SK-N-MC (cell line): Measurements from ENCODE around the gene YIF1A.

Experiments used
- DNase-seq: peaks from one replicate; pipeline ENCODE4 v3.0.0-alpha.2; 2011; ENCODE audit warnings: low read depth, low spot score
- H3K27ac ChIP-seq: fragments of 200-600 bp; sonication (generic); 2 replicates; pipeline ENCODE4 v1.5.1; 2016; ENCODE audit warnings: mixed run types
- H3K36me3 ChIP-seq: fragments of 200-600 bp; sonication (generic); 2 replicates; pipeline ENCODE4 v1.6.1; 2017; ENCODE audit warnings: antibody characterized with exemption, low read length, mixed read lengths; ENCODE audit not compliant: insufficient read depth
- H3K4me3 ChIP-seq: fragments of 200-600 bp; sonication (generic); 2 replicates; pipeline ENCODE4 v1.5.1; 2016
- H3K9ac ChIP-seq: fragments of 200-600 bp; sonication (generic); 2 replicates; pipeline ENCODE4 v1.8.0; 2017; ENCODE audit warnings: mixed run types, mixed read lengths; ENCODE audit not compliant: insufficient read length
- H3K9me3 ChIP-seq: fragments of 200-600 bp; sonication (generic); 2 replicates; pipeline ENCODE4 v1.6.1; 2017; ENCODE audit warnings: low read depth, mild to moderate bottlenecking, antibody characterized with exemption, low read length, moderate library complexity, mixed read lengths
- EZH2 ChIP-seq: fragments of 200-600 bp; sonication (generic); IDR thresholded peaks from one replicate; pipeline ENCODE4 v1.6.1; 2017; ENCODE audit warnings: antibody characterized with exemption
- FOXP2 ChIP-seq: optimal IDR thresholded peaks from 2 replicates; pipeline ENCODE3; 2011; ENCODE audit warnings: mild to moderate bottlenecking, moderate library complexity; ENCODE audit not compliant: insufficient read depth; ENCODE audit errors: extremely low read length, control extremely low read depth
- POLR2AphosphoS5 ChIP-seq: IDR thresholded peaks from 2 replicates; pipeline ENCODE4 v1.6.1; 2012; ENCODE audit warnings: mild to moderate bottlenecking, low read depth, low read length, borderline replicate concordance

Gene YIF1A

DNA sequence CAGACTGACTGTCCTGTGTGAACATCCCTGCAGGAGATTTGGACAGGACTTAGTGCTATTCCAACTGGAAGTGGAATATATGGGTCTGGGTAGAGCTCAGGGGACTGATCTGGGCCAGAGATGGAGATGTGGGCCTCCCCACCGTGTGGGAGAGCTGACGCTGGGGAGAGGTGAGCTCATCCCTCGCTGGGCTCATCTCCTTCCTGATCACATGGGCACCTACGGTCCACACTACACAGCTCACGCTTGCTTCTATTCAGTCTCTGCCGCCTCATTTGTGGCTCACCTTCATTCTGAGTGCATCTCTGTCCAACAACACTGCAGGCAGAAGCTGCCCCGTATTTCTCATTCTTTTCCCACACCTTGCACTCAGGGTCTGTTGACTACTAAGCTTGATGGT is 37.1 kb downstream of the YIF1A start:
- Histone ChIP-seq H3K9me3 (no peaks in the 10 kb centered on the region), H3K27ac (no peak overlapping the region), H3K4me3 (no peak overlapping the region), H3K9ac (no peak overlapping the region), H3K36me3 (no peaks in the 10 kb centered on the region)
- TF ChIP-seq EZH2 (no peak), FOXP2 (no peak), POLR2AphosphoS5 (no peak)
- no peak for DNase-seq

DNA sequence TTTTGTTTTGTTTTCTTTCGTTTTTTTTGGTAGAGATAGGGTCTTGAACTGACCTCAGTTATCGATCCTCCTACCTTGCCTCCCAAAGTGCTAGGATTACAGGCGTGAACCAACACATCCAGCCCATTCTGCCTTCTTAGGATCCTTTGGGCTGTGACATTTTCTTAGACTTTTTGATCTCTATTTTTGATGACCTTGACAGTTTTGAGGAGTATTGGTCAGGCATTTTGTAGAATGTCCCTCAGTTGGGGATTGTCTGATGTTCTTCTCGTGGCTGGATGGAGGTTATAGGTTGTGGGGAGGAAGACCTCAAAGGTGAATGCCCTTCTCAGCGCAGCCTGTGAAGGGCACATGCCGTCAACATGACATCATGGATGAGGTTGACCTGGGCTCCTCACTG is 40.0 kb downstream of the YIF1A start:
- Histone ChIP-seq H3K27ac (no peak overlapping the region), H3K36me3 (no peaks in the 10 kb centered on the region), H3K9me3 (no peaks in the 10 kb centered on the region), H3K4me3 (no peak overlapping the region), H3K9ac (no peak overlapping the region)
- TF ChIP-seq EZH2 (no peak), FOXP2 (no peak), POLR2AphosphoS5 (no peak)
- DNase-seq: no peak

DNA sequence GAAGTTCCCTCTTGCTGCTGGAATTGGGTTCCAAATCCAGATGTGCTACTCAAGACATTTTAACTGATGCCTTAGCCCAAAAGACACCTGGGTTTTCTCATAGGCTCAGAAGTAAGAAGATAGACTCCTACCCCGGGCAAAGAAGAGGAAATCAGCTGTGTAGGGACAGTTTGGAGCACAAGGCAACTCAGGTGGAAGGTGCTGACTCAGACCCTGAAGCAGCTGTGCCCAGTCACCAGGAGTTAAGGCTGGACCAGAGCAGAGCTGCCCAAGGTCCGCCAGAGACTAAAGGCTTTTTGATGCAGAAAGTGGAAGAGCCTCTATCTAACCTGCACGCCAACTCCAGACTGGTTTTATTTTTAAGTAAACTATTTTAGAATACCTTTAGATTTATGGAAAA is 41.1 kb downstream of the YIF1A start:
- no peak overlapping the region for H3K27ac ChIP-seq
- no peaks in the 10 kb centered on the region for H3K36me3 ChIP-seq
- H3K9me3 ChIP-seq: no peaks in the 10 kb centered on the region
- no peak for DNase-seq
- TF ChIP-seq EZH2 (no peak), FOXP2 (no peak), POLR2AphosphoS5 (no peak)
- H3K4me3 ChIP-seq: no peak overlapping the region
- H3K9ac ChIP-seq: no peak overlapping the region

DNA sequence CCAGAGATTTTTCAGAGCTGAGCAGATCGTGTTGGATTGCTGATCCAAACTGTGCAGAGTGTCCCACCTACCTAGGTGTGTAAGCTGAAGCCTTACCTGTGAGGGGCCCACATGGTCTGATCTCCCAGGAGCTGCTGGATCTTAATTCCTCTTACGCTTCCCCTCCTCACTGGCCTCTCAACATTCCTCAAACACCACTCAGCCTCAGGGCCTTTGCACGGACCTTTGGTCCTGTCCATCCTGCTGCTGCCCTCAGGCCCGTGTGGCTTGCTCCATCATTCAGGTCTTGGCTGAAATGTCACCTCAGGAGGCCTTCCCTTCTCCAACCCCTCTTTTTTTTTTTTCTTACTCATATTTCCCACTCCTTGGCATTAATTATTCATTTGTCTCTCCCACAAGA is 41.6 kb downstream of the YIF1A start:
- no peaks in the 10 kb centered on the region for H3K9me3 ChIP-seq
- no peak for DNase-seq
- H3K4me3 ChIP-seq: no peak overlapping the region
- H3K27ac ChIP-seq: no peak overlapping the region
- H3K36me3 ChIP-seq: no peaks in the 10 kb centered on the region
- H3K9ac ChIP-seq: no peak overlapping the region
- TF ChIP-seq EZH2 (no peak), FOXP2 (no peak), POLR2AphosphoS5 (no peak)

DNA sequence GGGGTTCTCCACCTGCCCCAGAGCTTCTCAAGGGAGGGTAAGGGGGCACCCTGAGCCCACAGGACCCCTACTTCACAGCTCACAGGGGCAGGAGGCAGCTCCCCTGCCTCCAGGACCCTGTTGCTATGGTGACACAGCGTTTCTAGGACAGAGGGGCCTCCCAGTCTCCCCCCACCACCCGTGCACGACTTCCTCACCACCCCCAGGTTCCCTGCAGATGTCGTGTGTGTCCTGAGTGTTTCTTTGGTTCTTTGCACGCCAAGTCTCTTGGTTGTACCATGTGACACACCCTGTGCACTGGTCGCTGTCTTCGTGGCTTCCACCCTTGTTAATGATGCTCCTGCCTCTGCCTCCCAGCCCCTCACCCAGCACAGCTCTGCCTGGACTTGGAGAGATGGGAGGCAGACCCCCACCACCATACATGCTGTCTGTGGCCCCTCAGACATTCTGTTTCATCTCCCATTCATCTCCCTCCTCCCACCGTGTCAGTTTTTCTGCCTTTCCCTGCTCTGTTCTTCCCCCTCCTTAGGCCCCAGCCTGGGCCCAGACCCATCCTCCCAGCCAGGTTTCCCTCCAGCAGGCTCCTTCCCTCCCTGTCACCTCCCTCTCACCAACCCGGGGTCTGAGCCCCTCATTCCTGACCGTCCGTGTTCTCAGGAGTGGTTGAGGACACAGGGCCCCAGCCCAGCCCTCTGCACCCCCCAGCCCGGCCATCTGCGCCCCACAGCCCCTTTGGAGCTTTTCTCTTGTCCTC is 45.0 kb downstream of the YIF1A start:
- no peaks in the 10 kb centered on the region; the same call in 1 of the 2 replicates for H3K36me3 ChIP-seq
- H3K27ac ChIP-seq: no peak overlapping the region
- no peak for TF ChIP-seq FOXP2
- TF ChIP-seq POLR2AphosphoS5: no peak
- no peak for TF ChIP-seq EZH2
- H3K9ac ChIP-seq: no peak overlapping the region
- no peaks in the 10 kb centered on the region for H3K9me3 ChIP-seq
- DNase-seq: no peak
- H3K4me3 ChIP-seq: no peak overlapping the region

DNA sequence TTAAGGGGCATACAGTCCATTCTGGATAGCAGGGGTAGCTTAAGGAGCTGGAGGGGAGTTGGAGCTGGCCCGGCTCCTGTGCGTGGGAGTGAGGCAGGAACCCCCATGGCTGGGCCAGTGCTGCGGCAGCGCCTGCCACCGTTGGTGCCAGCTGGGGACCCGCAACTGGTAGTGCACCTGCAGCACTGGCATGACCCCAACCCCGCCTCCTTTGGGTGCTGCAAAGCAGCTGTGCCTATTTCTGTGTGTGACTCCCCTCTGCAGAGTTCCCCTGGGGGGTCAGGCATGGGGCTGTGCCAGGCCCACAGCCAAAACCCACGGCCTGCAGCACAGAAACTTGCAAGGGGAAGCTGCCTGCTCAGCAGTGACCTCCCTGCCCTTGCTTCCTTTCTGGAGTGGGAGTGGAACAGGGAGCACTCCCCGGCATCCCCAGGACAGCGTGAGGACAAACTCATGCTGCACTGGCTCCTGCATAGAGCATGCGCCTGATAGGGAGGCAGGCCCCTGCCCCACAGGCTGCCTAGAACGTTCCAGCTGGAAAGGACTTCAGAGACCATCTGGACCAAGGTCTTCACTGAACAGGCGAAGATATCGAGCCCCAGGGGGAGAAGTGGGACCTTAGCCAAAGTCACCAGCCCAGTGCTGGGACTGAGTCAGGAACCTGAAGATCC is 46.7 kb downstream of the YIF1A start:
- Histone ChIP-seq H3K9me3 (no peaks in the 10 kb centered on the region), H3K4me3 (no peak overlapping the region), H3K27ac (no peak overlapping the region), H3K9ac (no peak overlapping the region), H3K36me3 (no peaks in the 10 kb centered on the region; the same call in 1 of the 2 replicates)
- no peak for DNase-seq
- TF ChIP-seq POLR2AphosphoS5: no peak
- no peak for TF ChIP-seq FOXP2
- TF ChIP-seq EZH2: no peak

DNA sequence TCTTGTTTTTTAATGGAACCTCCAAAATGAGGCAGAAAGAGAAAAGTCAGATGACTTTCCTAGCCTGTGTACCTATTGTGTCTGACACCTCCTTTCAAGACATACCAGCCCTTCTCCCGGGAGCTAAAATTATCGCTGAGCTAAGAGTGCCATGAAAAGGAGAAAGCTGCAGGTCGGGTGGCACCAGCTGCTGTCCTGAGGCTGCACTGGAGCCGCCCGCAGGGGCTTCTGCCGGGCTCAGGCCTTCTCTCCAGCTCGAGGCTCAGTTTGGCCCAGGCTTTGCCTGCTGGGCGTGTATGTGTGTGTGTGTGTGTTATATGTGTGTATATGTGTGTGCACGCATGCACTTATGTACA is 48.2 kb downstream of the YIF1A start:
- TF ChIP-seq EZH2 (no peak), POLR2AphosphoS5 (no peak), FOXP2 (no peak)
- Histone ChIP-seq H3K9ac (no peak overlapping the region), H3K9me3 (no peaks in the 10 kb centered on the region), H3K36me3 (no peaks in the 10 kb centered on the region; the same call in 1 of the 2 replicates), H3K4me3 (no peak overlapping the region), H3K27ac (peak overlapping the region; percentile 50; the same call in 1 of the 2 replicates)
- no peak for DNase-seq

DNA sequence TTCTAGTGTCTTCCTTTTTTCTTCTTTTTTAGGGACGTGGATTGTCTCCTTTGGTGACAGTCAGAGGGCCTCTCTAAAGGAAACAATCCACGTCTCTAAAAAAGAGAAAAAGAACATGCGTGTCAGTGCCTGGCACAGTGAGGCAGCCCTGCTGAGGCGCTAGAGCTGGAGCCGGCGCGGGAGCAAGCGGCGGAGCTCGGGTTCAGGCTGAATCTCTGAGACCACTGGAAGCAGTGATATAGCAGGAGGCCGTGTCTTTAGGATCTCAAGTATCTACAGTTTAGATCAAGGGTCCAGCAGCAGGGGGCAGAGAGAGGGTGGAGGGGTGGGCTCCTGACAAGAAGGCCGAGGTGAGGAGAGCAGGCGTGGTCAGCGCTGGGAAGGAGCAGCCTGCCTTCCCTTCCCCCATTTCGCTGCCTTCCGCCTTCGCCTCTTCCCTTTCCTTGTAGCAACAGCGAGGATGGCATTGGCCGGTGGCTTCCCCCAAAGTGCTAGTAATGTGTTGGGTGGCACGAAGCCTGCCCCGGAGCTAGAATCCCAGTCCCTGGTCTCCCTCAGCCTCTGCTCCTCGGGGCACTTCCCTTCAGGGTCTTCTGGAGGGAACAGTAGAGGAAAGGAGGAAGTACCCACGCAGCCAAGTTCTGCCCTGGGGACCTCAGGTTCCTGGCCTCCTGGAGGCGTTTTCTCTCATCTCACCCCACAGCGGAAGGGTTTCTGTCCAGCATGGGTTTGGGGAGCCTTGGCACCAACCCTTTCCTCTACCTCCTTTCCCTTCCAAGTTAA is 48.8 kb downstream of the YIF1A start:
- H3K27ac ChIP-seq: peak overlapping the region; percentile 50; the same call in 1 of the 2 replicates
- no peaks in the 10 kb centered on the region; the same call in 1 of the 2 replicates for H3K36me3 ChIP-seq
- DNase-seq: no peak
- no peak for TF ChIP-seq EZH2
- TF ChIP-seq POLR2AphosphoS5: no peak
- no peak for TF ChIP-seq FOXP2
- H3K9me3 ChIP-seq: no peaks in the 10 kb centered on the region
- no peak overlapping the region for H3K4me3 ChIP-seq
- no peak overlapping the region for H3K9ac ChIP-seq
